ENCODE measurements around the gene IRX4. TPM values are rescaled to one million over a fixed set of nuclear protein-coding genes. Genes with fewer than 3 reads are reported as not detected.

The IRX4 gene
- total RNA-seq, 1 experiment from 2014 or later = 16.5 TPM

DNA sequence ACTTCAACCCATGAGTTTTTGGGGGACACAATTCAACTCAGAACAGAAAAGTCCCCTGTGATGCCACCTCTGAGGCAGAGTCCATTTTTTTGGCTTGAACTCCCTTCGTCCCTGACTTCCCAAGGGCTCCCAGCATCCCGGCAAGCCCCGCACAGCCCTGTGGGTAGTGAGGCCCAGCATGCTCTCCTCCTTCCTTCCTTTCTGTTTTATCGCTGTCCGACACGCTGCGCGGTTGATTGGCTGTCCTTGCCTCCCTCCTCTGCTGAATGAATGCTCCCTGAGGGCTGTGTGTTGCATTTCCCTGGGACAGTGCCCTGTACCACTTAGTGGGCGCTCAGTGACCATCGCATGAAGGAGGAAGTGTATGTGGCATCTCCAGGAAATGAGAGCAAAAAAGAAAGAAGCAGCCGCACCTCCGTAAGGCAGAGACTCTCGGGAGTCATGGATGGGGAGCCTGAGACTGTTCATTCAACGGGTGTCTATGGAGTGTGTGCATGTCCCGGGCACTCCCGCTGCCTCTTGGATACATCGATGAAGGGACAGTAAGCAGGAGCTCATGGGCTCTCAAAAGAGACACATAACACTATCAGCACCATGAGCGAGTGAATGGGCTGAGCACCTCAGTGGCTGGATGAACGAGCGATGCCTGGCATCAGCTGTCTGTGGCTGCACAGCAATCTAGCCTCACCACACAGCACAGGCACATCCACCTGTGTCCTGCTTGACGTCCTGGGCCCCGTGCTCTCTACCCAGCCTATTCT, 10.1 kb upstream of the IRX4 start:
- intact Hi-C loops (cut with micrococcal nuclease) = no loop called here
- BruUV-seq (replicated peaks) = no TSS peak
- TF ChIP-seq, protein P1, sequence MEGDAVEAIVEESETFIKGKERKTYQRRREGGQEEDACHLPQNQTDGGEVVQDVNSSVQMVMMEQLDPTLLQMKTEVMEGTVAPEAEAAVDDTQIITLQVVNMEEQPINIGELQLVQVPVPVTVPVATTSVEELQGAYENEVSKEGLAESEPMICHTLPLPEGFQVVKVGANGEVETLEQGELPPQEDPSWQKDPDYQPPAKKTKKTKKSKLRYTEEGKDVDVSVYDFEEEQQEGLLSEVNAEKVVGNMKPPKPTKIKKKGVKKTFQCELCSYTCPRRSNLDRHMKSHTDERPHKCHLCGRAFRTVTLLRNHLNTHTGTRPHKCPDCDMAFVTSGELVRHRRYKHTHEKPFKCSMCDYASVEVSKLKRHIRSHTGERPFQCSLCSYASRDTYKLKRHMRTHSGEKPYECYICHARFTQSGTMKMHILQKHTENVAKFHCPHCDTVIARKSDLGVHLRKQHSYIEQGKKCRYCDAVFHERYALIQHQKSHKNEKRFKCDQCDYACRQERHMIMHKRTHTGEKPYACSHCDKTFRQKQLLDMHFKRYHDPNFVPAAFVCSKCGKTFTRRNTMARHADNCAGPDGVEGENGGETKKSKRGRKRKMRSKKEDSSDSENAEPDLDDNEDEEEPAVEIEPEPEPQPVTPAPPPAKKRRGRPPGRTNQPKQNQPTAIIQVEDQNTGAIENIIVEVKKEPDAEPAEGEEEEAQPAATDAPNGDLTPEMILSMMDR (IDR thresholded peaks at IDR 0.05 in 2 of 3, conservative IDR thresholded peaks at IDR 0.05 in 1 of 3; ENCODE audit: borderline replicate concordance in 1 of 3, insufficient read depth in 1 of 3, low read depth in 2 of 3, low read length in 2 of 3) = no peak
- no peak for TF ChIP-seq EGR1 (IDR thresholded peaks at IDR 0.05; ENCODE audit: low read depth)
- TF ChIP-seq, protein P2, sequence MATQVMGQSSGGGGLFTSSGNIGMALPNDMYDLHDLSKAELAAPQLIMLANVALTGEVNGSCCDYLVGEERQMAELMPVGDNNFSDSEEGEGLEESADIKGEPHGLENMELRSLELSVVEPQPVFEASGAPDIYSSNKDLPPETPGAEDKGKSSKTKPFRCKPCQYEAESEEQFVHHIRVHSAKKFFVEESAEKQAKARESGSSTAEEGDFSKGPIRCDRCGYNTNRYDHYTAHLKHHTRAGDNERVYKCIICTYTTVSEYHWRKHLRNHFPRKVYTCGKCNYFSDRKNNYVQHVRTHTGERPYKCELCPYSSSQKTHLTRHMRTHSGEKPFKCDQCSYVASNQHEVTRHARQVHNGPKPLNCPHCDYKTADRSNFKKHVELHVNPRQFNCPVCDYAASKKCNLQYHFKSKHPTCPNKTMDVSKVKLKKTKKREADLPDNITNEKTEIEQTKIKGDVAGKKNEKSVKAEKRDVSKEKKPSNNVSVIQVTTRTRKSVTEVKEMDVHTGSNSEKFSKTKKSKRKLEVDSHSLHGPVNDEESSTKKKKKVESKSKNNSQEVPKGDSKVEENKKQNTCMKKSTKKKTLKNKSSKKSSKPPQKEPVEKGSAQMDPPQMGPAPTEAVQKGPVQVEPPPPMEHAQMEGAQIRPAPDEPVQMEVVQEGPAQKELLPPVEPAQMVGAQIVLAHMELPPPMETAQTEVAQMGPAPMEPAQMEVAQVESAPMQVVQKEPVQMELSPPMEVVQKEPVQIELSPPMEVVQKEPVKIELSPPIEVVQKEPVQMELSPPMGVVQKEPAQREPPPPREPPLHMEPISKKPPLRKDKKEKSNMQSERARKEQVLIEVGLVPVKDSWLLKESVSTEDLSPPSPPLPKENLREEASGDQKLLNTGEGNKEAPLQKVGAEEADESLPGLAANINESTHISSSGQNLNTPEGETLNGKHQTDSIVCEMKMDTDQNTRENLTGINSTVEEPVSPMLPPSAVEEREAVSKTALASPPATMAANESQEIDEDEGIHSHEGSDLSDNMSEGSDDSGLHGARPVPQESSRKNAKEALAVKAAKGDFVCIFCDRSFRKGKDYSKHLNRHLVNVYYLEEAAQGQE (IDR thresholded peaks at IDR 0.05; ENCODE audit: low read depth) = no peak
- TF ChIP-seq ZNF274 (IDR thresholded peaks at IDR 0.05; ENCODE audit: low read depth, low read length) = no peak
- TF ChIP-seq SIN3A (IDR thresholded peaks at IDR 0.05; ENCODE audit: low read depth) = no peak
- TF ChIP-seq ZFX (IDR thresholded peaks at IDR 0.05) = no peak
- no peak for TF ChIP-seq JUND (IDR thresholded peaks at IDR 0.05)
- TF ChIP-seq, protein P3, sequence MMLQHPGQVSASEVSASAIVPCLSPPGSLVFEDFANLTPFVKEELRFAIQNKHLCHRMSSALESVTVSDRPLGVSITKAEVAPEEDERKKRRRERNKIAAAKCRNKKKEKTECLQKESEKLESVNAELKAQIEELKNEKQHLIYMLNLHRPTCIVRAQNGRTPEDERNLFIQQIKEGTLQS (IDR thresholded peaks at IDR 0.05) = no peak

More for the DNA sequence above, 10.1 kb upstream of the IRX4 start:
- Histone ChIP-seq H3K79me2 (ENCODE audit: insufficient read depth, low read length) (no peaks in the 10 kb centered on the region), H3K36me3 (ENCODE audit: control insufficient read depth in 1 of 2, insufficient read depth in 2 of 2, low read length in 2 of 2) (no peaks in the 10 kb centered on the region), H3K27me3 (ENCODE audit: insufficient read depth, low read length) (no peaks in the 10 kb centered on the region), H3K9ac (ENCODE audit: low read length) (no peak overlapping the region), H3K27ac (ENCODE audit: low read depth, low read length) (no peak overlapping the region), H2AFZ (ENCODE audit: low read depth, low read length, poor library complexity, severe bottlenecking) (no peak overlapping the region), H3K4me3 (replicated peaks in 1 of 2; ENCODE audit: low read depth in 1 of 2, low read length in 2 of 2) (no peak overlapping the region), H4K20me1 (ENCODE audit: insufficient read depth) (no peaks in the 10 kb centered on the region), H3K9me3 (ENCODE audit: control insufficient read depth in 1 of 2, insufficient read depth in 1 of 2, low read depth in 1 of 2, low read length in 2 of 2) (no peaks in the 10 kb centered on the region), H3K4me2 (ENCODE audit: low read length) (no peak overlapping the region), H3K4me1 (ENCODE audit: control insufficient read depth in 1 of 2, insufficient read depth in 2 of 2, low read length in 2 of 2) (no peaks in the 10 kb centered on the region), H3K9me2 (ENCODE audit: insufficient read depth) (no peaks in the 10 kb centered on the region)
- DNase-seq (ENCODE audit: low read depth, low spot score) (no peak), ATAC-seq (no peak)
- RAD21 ChIA-PET (ENCODE audit: low non-redundant PET in 1 of 2, low total read pairs in 2 of 2, uncharacterized antibody in 2 of 2, unreplicated experiment in 2 of 2) = no interaction called here
- CTCF ChIA-PET = no interaction called here
- POLR2A ChIA-PET = interaction anchor here (0.9 kb wide), 1 partner anchor 9 kb away, joined by 4 read pairs; no protein-coding TSS in a partner anchor

All from HCT116 (cell line).